GM18526 (cell line): ENCODE data around the gene LMO2.

Experiments used
- POLR2A ChIP-seq: IDR thresholded peaks from 3 replicates; pipeline ENCODE4 v1.6.1; 2011; ENCODE audit not compliant: insufficient read length; ENCODE audit errors: extremely low read depth

Gene LMO2

GRCh38 chr11:33877038-33877437 is 14.8 kb downstream of the LMO2 start:
- no peak for TF ChIP-seq POLR2A

GRCh38 chr11:33875621-33876294 is 16.1 kb downstream of the LMO2 start:
- TF ChIP-seq POLR2A = no peak

- TF ChIP-seq POLR2A = no peak
These were observed 16.9 kb downstream of the LMO2 start for GRCh38 chr11:33874910-33875490.

- TF ChIP-seq POLR2A = no peak
These were observed 17.4 kb downstream of the LMO2 start for GRCh38 chr11:33874433-33874832.

- no peak for TF ChIP-seq POLR2A
These were observed 22.1 kb downstream of the LMO2 start for GRCh38 chr11:33869481-33870422.

- TF ChIP-seq POLR2A = no peak
These were observed 23.0 kb downstream of the LMO2 start for GRCh38 chr11:33868647-33869461.

GRCh38 chr11:33867996-33868646 is 23.8 kb downstream of the LMO2 start:
- TF ChIP-seq POLR2A = no peak

GRCh38 chr11:33867561-33867960 is 24.3 kb downstream of the LMO2 start:
- no peak for TF ChIP-seq POLR2A

- no peak for TF ChIP-seq POLR2A
These were observed 24.9 kb downstream of the LMO2 start for GRCh38 chr11:33866936-33867335.

- no peak for TF ChIP-seq POLR2A
These were observed 27.4 kb downstream of the LMO2 start for GRCh38 chr11:33864479-33864878.

GRCh38 chr11:33863418-33864172 is 28.3 kb downstream of the LMO2 start:
- TF ChIP-seq POLR2A = no peak

GRCh38 chr11:33861941-33862589 is 29.8 kb downstream of the LMO2 start:
- TF ChIP-seq POLR2A = no peak

GRCh38 chr11:33861386-33861785 is 30.5 kb downstream of the LMO2 start:
- TF ChIP-seq POLR2A = no peak
